Glutamatergic neuron (in vitro differentiated cells): ENCODE measurements around the gene MCCC2. TPM values are rescaled to one million over a fixed set of nuclear protein-coding genes. Genes with fewer than 3 reads are reported as not detected.

Source experiments
- DNase-seq: peaks from one replicate; pipeline ENCODE4 v3.0.0; 2022
- H3K27ac Mint-ChIP-seq: one replicate; pipeline ENCODE4 v1.8.0; 2020; ENCODE audit warnings: mild to moderate bottlenecking, mixed read lengths, inconsistent platforms; ENCODE audit not compliant: unreplicated experiment
- H3K27me3 Mint-ChIP-seq: one replicate; pipeline ENCODE4 v1.8.0; 2020; ENCODE audit warnings: mild to moderate bottlenecking, moderate library complexity, mixed read lengths, inconsistent platforms; ENCODE audit not compliant: unreplicated experiment
- H3K36me3 Mint-ChIP-seq: one replicate; pipeline ENCODE4 v1.8.0; 2020; ENCODE audit warnings: mild to moderate bottlenecking, mixed read lengths, inconsistent platforms; ENCODE audit not compliant: unreplicated experiment
- H3K4me1 Mint-ChIP-seq: one replicate; pipeline ENCODE4 v1.8.0; 2020; ENCODE audit warnings: mild to moderate bottlenecking, low read depth, mixed read lengths, inconsistent platforms; ENCODE audit not compliant: unreplicated experiment
- H3K4me3 Mint-ChIP-seq: one replicate; pipeline ENCODE4 v1.8.0; 2020; ENCODE audit warnings: mild to moderate bottlenecking, mixed read lengths, inconsistent platforms; ENCODE audit not compliant: unreplicated experiment
- H3K9me3 Mint-ChIP-seq: one replicate; pipeline ENCODE4 v1.8.0; 2020; ENCODE audit warnings: mild to moderate bottlenecking, moderate library complexity, mixed read lengths, inconsistent platforms; ENCODE audit not compliant: unreplicated experiment
- total RNA-seq: library from RNA; stranded (reverse); fragmentation: NEBNext Ultra II Directional; extraction: Animal tissue kit (Norgen Biotek cat#: 25700); gene quantifications from one replicate; pipeline ENCODE4 v1.2.1, GENCODE V29; 2021; ENCODE audit not compliant: unreplicated experiment
- TF ChIP-seq, protein P1 (sequence below): fragments of 200-600 bp; sonication (generic); IDR thresholded peaks from one replicate; pipeline ENCODE4 v1.5.0; 2021; ENCODE audit not compliant: partially characterized antibody, unreplicated experiment

Gene MCCC2
- total RNA-seq, 1 donor from 2014 or later, result 17.3 TPM

DNA sequence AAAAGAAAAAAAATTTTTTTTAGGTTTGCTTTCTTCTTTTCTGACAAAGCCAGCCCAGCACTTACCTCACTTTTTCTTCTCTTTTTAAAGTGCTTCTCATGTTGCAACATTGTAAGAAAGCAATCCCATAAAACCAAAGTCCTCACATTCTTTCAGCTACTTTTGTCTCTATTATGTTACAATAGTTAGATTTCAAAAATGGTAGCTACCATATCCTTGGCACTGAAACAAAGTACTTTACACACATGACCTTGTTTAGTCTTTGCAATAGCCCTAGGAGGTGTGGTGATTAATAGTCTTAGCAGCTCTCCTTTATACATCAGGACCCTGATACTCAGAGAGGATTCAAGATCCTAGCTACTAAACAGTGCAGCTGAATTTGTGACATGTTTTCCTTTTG lies 108.5 kb downstream of the MCCC2 start:
- no peak for DNase-seq
- Mint-ChIP-seq H3K27ac (no peak overlapping the region), H3K36me3 (no peaks in the 10 kb centered on the region), H3K9me3 (no peaks in the 10 kb centered on the region), H3K4me3 (no peak overlapping the region), H3K27me3 (no peaks in the 10 kb centered on the region), H3K4me1 (peaks cover 10% of the 10 kb centered on the region)
- TF ChIP-seq, protein P1, sequence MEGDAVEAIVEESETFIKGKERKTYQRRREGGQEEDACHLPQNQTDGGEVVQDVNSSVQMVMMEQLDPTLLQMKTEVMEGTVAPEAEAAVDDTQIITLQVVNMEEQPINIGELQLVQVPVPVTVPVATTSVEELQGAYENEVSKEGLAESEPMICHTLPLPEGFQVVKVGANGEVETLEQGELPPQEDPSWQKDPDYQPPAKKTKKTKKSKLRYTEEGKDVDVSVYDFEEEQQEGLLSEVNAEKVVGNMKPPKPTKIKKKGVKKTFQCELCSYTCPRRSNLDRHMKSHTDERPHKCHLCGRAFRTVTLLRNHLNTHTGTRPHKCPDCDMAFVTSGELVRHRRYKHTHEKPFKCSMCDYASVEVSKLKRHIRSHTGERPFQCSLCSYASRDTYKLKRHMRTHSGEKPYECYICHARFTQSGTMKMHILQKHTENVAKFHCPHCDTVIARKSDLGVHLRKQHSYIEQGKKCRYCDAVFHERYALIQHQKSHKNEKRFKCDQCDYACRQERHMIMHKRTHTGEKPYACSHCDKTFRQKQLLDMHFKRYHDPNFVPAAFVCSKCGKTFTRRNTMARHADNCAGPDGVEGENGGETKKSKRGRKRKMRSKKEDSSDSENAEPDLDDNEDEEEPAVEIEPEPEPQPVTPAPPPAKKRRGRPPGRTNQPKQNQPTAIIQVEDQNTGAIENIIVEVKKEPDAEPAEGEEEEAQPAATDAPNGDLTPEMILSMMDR, result no peak

DNA sequence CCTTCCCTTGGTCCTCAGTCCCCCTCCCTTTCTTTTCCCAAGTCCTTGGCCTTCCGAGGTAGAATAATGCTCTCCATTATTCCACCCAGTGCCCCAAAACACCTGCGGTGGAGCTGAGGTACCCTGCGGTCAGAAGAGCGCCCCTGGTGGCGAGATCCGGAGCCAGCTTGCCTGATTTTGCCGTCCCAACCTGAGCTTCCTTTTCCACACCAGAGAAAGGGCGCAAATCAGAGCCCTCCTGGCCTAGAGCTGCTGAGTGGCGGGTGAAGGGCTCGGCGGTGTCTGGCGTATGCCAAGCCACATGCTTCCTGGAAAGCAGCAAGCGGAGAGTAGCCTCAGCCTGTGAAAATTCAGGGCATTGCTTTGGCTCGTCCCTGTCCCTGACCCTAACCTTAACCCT lies 110.8 kb downstream of the MCCC2 start:
- H3K27ac Mint-ChIP-seq, result no peak overlapping the region
- H3K36me3 Mint-ChIP-seq, result no peaks in the 10 kb centered on the region
- peaks cover 9% of the 10 kb centered on the region for H3K4me1 Mint-ChIP-seq
- H3K4me3 Mint-ChIP-seq, result no peak overlapping the region
- peak; percentile 24 for DNase-seq
- H3K27me3 Mint-ChIP-seq, result no peaks in the 10 kb centered on the region
- TF ChIP-seq, protein P1, result peak; percentile 75
- no peaks in the 10 kb centered on the region for H3K9me3 Mint-ChIP-seq

DNA sequence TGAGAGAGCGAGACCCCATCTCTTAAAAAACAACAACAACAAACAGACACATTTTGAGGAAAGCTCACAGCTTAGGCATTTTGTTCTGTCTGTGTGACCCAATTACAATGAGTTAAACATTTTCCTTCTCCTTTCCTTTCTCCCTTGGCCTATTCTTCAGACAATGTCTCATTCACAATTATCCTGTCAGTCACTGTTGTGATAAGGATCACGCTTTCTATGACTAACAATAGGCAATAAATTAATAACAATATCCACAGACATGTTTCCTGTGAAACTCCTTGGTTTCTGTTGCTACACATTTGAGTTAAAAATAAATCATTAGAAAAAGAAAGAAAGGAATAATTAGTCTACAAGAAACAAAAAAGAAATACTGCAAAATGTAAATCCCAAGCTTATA lies 112.1 kb downstream of the MCCC2 start:
- Mint-ChIP-seq H3K27ac (no peak overlapping the region), H3K27me3 (no peaks in the 10 kb centered on the region), H3K36me3 (no peaks in the 10 kb centered on the region), H3K9me3 (peaks cover 1% of the 10 kb centered on the region), H3K4me1 (peaks cover 5% of the 10 kb centered on the region), H3K4me3 (no peak overlapping the region)
- no peak for DNase-seq
- TF ChIP-seq, protein P1, result no peak

DNA sequence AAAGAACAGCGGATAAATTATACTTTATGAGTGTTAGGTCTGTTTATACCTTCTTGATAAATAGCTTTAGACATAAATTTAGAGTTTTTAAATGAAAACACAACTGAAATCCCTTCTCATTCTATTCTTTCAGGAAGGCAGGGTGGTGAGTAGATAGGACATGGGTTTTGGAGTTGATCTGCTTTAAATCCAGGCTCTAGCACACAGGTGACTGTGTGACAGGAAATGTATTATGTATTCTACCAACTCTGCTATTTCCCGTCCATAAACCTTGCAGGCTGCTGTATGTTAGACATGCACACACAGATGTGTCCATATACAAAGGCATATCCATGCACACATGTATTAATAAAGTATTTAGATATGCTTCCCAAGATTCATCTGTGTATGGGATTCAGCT lies 112.6 kb downstream of the MCCC2 start:
- DNase-seq, result no peak
- Mint-ChIP-seq H3K4me3 (no peak overlapping the region), H3K27ac (no peak overlapping the region), H3K9me3 (peaks cover 1% of the 10 kb centered on the region), H3K27me3 (no peaks in the 10 kb centered on the region), H3K4me1 (peaks cover 3% of the 10 kb centered on the region), H3K36me3 (no peaks in the 10 kb centered on the region)
- TF ChIP-seq, protein P1, result no peak

DNA sequence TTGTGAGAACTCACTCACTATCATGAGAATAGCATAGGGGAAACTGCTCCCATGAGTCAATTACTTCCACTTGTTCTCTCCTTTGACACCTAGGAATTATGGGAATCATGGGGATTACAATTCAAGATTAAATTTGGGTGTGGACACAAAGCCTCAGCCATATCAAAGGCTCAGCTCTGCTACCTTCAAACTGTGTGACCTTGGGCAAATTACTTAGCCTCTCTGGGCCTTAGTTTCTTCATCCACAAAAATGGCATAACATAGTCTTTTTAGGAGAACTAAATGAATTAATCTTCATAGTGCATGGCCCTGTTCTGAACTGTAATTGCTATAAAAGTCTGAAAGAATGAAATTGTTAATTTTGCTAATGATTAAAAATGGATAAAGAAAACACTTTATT lies 113.7 kb downstream of the MCCC2 start:
- TF ChIP-seq, protein P1, result no peak
- Mint-ChIP-seq H3K4me3 (no peak overlapping the region), H3K9me3 (peaks cover 1% of the 10 kb centered on the region), H3K27ac (no peak overlapping the region), H3K4me1 (peaks cover 3% of the 10 kb centered on the region), H3K36me3 (no peaks in the 10 kb centered on the region), H3K27me3 (no peaks in the 10 kb centered on the region)
- DNase-seq, result no peak
